NCI-H526 treated with DMSO at 0.1 percent for 48 hours (cell line): ENCODE results near the gene NDST4.
"Not testable (repeated sequence)": the region's sequence is repeated elsewhere in the genome, so short reads cannot be mapped to it uniquely, and the experiment has no call there.

Experiments used
- DNase-seq: peaks from one replicate; lab custom pipeline; 2025; lab: John Stamatoyannopoulos, UW

Gene NDST4

GRCh38 chr4:115054836-115055235 is 58.6 kb downstream of the NDST4 start:
- no peak for DNase-seq

GRCh38 chr4:115053313-115053712 is 60.1 kb downstream of the NDST4 start:
- no peak for DNase-seq

- no peak for DNase-seq
These were observed 70.9 kb downstream of the NDST4 start for GRCh38 chr4:115042496-115042895.

- DNase-seq = no peak
These were observed 83.1 kb downstream of the NDST4 start for GRCh38 chr4:115030281-115030680.

GRCh38 chr4:115028682-115029410 is 84.6 kb downstream of the NDST4 start:
- no peak for DNase-seq

- no peak for DNase-seq
These were observed 113.5 kb downstream of the NDST4 start for GRCh38 chr4:114999880-115000279.

GRCh38 chr4:114998316-114998715 is 115.1 kb downstream of the NDST4 start:
- DNase-seq = no peak

- no peak for DNase-seq
These were observed 115.7 kb downstream of the NDST4 start for GRCh38 chr4:114997576-114998247.

- DNase-seq = no peak
These were observed 127.3 kb downstream of the NDST4 start for GRCh38 chr4:114986133-114986532.

- DNase-seq = no peak
These were observed 132.3 kb downstream of the NDST4 start for GRCh38 chr4:114980932-114981708.

- not testable (repeated sequence) for DNase-seq
These were observed 133.0 kb downstream of the NDST4 start for GRCh38 chr4:114980399-114980798.

- DNase-seq = no peak
These were observed 136.5 kb downstream of the NDST4 start for GRCh38 chr4:114976901-114977300.

- no peak for DNase-seq
These were observed 149.4 kb downstream of the NDST4 start for GRCh38 chr4:114964026-114964425.

- no peak for DNase-seq
These were observed 167.8 kb downstream of the NDST4 start for GRCh38 chr4:114945616-114946015.

- DNase-seq = no peak
These were observed 171.9 kb downstream of the NDST4 start for GRCh38 chr4:114941503-114941902.

GRCh38 chr4:114927881-114928280 is 185.5 kb downstream of the NDST4 start:
- DNase-seq = no peak

GRCh38 chr4:114926583-114926982 is 186.8 kb downstream of the NDST4 start:
- DNase-seq = no peak

- DNase-seq = no peak
These were observed 189.1 kb downstream of the NDST4 start for GRCh38 chr4:114924311-114924710.

- DNase-seq = no peak
These were observed 190.9 kb downstream of the NDST4 start for GRCh38 chr4:114922592-114922933.

- no peak for DNase-seq
These were observed 191.4 kb downstream of the NDST4 start for GRCh38 chr4:114921790-114922591.

- DNase-seq = no peak
These were observed 192.2 kb downstream of the NDST4 start for GRCh38 chr4:114921191-114921590.

GRCh38 chr4:114911111-114911510 is 202.3 kb downstream of the NDST4 start:
- DNase-seq = no peak
